GM19238 (cell line): ENCODE measurements around the gene RAB18.
"Not testable (repeated sequence)": the region's sequence is repeated elsewhere in the genome, so short reads cannot be mapped to it uniquely, and the experiment has no call there.

Source experiments
- DNase-seq: peaks from one replicate; pipeline ENCODE4 v3.0.0; 2011; ENCODE audit warnings: low spot score; ENCODE audit not compliant: insufficient read length

The RAB18 gene

GRCh38 chr10:27504808-27505460 lies 830 bp downstream of the RAB18 start:
- no peak for DNase-seq

GRCh38 chr10:27505537-27505936 lies 1.4 kb downstream of the RAB18 start:
- not testable (repeated sequence) for DNase-seq

DNA sequence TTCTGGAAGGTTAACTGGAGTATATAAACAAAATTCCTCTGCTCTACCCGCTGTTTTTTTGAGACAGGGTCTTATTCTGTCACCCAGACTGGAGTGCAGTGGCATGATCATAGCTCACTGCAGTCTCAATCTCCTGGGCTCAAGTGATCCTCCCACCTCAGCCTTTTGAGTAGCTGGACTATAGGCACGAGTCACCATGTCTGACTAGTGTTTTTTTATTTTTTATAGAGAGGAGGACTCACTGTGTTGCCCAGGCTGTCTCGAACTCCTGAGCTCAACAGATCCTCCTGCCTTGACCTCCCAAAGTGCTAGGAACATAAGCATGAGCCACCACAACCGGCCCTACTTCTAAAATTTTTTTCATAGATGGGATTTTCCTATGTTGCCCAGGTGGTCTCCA lies 2.2 kb downstream of the RAB18 start:
- DNase-seq: no peak

GRCh38 chr10:27512548-27512947 lies 8.4 kb downstream of the RAB18 start:
- no peak for DNase-seq

GRCh38 chr10:27513451-27514191 lies 9.5 kb downstream of the RAB18 start:
- no peak for DNase-seq

- no peak for DNase-seq
Measured at GRCh38 chr10:27514243-27514642, 10.1 kb downstream of the RAB18 start.

DNA sequence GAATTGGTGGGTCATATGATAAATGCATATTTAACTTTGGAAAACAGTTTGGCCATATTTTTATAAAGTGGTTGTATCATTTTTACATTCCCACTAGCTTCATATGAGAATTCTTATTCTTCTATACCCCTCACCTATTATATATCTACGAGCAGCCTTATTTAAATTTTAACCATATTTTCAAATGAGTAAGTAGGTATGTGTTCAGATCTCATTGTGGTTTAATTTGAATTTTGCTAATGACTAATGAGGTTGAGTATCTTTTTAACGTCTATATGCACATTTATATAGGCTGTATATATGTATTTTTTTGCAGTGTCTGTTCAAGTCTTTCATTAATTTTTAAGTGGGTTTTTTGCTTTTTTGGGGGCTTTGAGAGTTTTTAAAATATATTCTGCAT lies 14.2 kb downstream of the RAB18 start:
- no peak for DNase-seq

DNA sequence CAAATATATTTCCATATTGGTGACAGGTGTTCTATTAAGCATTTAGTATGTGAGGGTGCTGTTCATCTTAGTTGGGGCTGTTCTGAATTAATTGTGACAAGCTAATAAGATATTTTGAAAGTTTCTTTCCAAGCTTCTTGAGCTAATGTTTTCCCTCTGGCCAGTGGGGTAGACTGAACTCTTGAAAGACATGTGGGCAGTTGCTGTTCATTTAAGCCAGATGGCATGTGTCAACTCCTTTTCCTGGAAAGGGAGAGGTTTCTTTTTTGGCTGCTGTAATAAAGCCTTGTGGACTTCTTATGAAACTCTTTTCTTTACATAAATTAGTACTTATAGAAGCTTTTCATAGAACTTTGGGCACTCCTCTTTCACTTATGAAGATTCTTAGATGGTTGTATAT lies 21.7 kb downstream of the RAB18 start:
- no peak for DNase-seq

GRCh38 chr10:27526242-27526641 lies 22.1 kb downstream of the RAB18 start:
- no peak for DNase-seq

DNA sequence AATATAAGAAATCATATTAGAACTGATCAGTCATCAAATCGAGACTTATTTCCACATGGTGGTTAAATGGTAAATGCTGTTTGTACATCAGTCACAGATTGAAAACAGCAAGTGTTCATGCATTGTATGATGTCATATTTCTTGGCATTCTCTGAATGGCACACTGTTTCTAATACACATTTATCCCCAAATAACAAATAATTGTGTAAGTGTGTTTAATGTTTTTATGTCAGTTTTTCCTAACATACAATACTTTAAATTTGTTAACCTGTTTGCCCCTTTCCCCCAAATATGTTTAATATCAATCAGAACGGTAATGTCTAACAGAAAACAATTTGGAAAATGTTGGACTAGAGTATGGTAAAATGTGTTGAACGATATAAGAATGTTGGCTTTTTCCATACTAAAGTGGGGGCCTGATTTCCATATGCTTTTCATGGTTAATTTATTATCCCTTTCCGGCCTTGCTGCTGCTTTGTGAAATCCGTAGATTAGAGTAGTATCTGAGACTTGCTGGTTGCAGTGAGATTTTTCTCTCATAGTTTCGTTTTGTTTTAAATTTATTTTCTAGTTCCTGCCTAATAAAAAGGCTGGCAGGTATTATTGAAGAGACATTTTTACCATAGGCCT lies 23.7 kb downstream of the RAB18 start:
- DNase-seq: no peak

- no peak for DNase-seq
Measured at GRCh38 chr10:27529010-27529783, 25.1 kb downstream of the RAB18 start.

DNA sequence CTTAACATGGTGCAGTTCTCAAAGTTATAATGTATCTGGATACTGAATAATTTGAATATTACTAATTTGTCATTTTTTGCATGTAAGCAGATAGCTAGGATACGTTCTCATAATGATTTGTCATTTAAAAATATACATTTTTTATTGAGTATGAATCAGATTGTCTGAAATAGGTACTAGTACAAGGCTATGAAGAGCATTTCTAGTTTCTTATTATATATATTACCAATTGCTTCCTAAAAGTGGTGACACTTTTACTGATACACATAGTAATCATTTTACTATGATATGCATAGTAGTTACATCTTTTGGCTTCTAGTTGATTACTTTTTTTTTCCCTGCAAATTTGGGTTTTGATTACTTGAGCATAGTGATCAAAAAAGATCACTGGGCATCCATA lies 26.4 kb downstream of the RAB18 start:
- DNase-seq: no peak

GRCh38 chr10:27531336-27531847 lies 27.3 kb downstream of the RAB18 start:
- DNase-seq: no peak

- DNase-seq: no peak
Measured at GRCh38 chr10:27534161-27534700, 30.1 kb downstream of the RAB18 start.

DNA sequence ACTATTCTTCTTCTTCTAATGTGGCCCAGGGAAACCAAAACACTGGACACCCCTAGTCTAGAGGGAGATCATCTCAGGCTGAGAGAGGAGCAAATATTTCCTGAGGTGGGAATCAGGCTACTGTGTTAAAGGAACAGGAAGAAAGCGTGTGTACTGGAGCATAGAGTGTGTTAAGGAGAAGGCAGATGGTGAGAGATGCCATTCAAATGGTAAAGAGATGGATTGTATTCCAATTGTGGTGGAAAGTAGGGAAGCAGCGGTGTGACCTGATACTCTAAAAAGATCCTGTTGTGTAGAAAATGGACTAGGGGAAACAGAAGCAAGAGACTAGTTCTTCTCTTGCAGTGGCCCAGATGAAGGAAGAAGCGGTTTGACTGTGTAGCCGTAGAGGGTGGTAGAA lies 31.2 kb downstream of the RAB18 start:
- no peak for DNase-seq

DNA sequence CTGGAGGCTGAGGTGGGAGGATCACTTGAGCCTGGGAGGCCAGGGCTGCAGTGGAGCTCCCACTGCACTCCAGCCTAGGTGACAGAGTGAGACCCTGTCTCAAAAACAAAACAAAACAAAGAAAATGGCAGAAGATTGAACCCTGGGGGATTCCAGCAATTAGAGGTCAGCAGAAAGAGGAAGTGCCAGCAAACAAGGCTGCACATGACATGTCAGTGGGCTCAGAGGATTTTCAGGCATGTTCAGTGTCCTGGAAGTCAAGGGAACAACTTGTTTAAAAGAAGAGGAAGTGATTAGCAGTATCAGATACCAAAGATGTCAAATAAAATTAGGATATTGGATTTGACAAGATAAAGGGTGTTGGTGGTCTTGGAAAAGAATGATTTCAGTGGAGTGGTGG lies 32.3 kb downstream of the RAB18 start:
- DNase-seq: no peak

DNA sequence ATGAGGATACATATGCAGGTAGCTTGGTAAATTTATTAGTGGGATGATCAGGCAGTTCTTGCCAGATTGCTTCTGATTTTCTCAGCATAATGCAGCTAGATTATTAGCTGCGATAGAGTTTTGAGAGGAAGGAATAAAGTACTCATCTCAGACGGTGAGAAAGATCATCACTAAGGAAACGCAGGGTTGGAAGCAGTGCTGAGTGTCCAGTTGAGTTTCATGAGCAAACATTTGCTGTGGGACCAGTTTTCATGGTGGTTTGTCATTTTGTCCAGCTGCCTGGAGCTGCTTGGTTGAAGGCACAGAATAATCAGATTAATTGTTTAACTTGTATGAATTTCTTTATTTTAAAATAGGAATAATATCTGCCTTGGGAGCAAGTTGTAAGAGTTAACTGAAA lies 33.1 kb downstream of the RAB18 start:
- DNase-seq: no peak

DNA sequence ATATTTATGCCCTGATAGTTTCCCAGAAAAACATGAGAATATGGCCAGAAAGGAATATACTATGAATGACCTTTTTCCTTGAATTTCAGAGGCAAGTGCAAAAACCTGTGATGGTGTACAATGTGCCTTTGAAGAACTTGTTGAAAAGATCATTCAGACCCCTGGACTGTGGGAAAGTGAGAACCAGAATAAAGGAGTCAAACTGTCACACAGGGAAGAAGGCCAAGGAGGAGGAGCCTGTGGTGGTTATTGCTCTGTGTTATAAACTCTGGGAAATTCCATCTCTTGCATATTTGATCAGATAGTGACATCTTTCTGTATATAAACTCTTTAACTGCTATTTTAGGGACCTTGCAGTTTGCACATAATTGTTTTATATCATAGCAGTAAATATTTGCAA lies 33.7 kb downstream of the RAB18 start:
- DNase-seq: no peak

GRCh38 chr10:27540672-27541071 lies 36.6 kb downstream of the RAB18 start:
- DNase-seq: no peak

GRCh38 chr10:27541796-27542729 lies 38.0 kb downstream of the RAB18 start:
- no peak for DNase-seq
